ENCODE data around the gene PIGQ. TPM values are rescaled to one million over a fixed set of nuclear protein-coding genes. Genes with fewer than 3 reads are reported as not detected.

PIGQ gene
- polyA plus RNA-seq, 2 donors, result 22.8 to 40.1 TPM

DNA sequence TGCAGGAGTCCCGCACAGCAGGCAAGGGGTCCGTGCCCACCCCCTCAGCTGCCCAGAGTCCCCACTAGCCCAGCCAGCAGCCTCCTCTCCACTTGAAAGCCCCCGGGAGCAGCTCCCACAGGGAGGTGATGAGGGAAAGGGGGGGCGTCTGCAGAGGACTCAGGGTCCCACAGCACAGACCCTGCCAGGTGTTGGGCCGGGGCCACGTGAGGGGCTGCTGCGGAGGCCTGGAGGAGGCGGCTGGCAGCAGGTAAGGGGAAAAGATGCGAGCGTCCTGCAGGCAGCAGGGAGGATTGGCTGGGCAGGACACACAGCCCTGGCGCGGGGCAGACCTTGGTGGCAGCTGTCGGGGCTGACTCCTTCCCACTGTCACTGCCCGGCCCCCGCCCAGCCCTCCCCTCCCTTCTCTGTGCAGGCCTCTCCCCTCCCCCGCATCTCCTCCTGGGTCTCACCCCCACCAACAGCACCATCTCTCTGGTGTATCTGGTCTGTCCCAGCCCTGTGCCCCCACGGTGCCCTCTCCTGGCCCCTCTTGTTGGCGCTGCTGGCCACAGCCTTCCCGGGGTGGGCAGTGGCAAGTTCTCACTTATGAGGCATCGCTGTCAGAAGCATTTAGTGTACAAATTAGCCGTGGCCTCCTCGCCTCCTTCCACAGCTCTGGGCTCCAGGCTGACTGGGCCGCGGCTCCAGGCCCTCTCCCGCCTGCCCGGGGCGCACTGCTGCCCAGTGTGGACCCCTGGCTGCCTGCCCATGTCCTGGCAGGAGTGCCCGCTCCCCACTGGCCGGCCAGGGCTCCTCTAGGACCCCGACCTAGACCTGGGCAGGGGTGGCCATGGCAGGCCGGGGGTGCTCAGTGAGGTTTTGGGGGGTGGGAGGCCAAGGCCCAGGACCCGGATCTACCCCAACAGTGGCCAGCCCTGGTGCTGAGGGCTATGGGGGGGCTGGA is 14.0 kb upstream of the PIGQ start:
- 69 to 75% methylated on average over 24 to 32 of the region's 32 CpGs for WGBS, 2 donors
- Histone ChIP-seq H3K9me3 (ENCODE audit: control insufficient read depth in 2 of 2, insufficient read depth in 1 of 2, low read depth in 1 of 2, low read length in 1 of 2) (no peaks in the 10 kb centered on the region), H3K27me3 (ENCODE audit: control insufficient read depth in 1 of 2, insufficient read depth in 2 of 2, low read length in 2 of 2) (peaks cover 0 to 15% of the 10 kb centered on the region in 2 donors), H3K4me1 (ENCODE audit: control insufficient read depth in 2 of 2, insufficient read depth in 2 of 2, low read length in 1 of 2) (peaks cover 6 to 10% of the 10 kb centered on the region in 2 donors), H3K4me3 (ENCODE audit: low read depth in 1 of 2, low read length in 2 of 2) (no peak overlapping the region), H3K27ac (ENCODE audit: low read depth in 2 of 2, low read length in 1 of 2) (no peak overlapping the region), H3K36me3 (ENCODE audit: control insufficient read depth in 2 of 2, insufficient read depth in 2 of 2, low read length in 1 of 2) (peaks cover 0 to 16% of the 10 kb centered on the region in 2 donors)

DNA sequence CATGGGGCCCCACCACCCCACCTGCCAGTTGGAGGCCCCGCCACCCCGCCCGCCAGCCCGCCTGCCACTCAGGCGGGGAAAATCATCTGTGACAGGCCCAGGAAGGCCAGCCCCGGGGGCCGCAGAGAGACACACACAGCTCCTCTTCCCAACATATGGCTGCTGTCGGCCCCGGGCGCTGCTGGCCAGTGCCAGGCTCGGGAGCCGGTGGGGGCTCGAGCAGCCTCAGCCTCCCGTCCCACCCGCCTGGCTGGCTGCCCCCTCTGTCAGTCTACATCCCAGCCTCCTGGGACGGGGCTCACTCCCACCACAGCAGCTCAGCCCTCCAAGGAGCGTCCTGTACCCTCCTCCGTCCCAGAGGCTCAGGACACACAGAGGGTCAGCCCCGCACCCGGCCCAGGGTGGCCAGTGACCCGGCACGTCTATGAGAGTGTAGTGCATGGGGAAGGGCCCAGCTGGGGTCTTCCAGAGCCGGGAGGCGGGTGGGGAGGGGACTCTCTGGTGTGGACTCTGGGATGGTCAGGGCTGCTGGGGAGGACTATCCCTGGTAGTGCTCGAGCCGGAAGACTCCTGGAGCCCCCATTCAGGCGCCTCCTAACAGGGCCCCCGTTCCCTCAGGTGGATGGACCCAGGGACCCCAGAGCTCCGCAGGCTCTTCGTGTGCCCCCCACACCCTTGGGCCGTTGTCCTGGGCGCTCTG is 13.1 kb upstream of the PIGQ start:
- Histone ChIP-seq H3K9me3 (ENCODE audit: control insufficient read depth in 2 of 2, insufficient read depth in 1 of 2, low read depth in 1 of 2, low read length in 1 of 2) (no peaks in the 10 kb centered on the region), H3K27me3 (ENCODE audit: control insufficient read depth in 1 of 2, insufficient read depth in 2 of 2, low read length in 2 of 2) (peaks cover 0 to 21% of the 10 kb centered on the region in 2 donors), H3K36me3 (ENCODE audit: control insufficient read depth in 2 of 2, insufficient read depth in 2 of 2, low read length in 1 of 2) (peaks cover 0 to 9% of the 10 kb centered on the region in 2 donors), H3K27ac (ENCODE audit: low read depth in 2 of 2, low read length in 1 of 2) (no peak overlapping the region), H3K4me1 (ENCODE audit: control insufficient read depth in 2 of 2, insufficient read depth in 2 of 2, low read length in 1 of 2) (peaks cover 6 to 10% of the 10 kb centered on the region in 2 donors), H3K4me3 (ENCODE audit: low read depth in 1 of 2, low read length in 2 of 2) (no peak overlapping the region)
- WGBS, 2 donors, result 81 to 91% methylated on average over 27 to 32 of the region's 32 CpGs

DNA sequence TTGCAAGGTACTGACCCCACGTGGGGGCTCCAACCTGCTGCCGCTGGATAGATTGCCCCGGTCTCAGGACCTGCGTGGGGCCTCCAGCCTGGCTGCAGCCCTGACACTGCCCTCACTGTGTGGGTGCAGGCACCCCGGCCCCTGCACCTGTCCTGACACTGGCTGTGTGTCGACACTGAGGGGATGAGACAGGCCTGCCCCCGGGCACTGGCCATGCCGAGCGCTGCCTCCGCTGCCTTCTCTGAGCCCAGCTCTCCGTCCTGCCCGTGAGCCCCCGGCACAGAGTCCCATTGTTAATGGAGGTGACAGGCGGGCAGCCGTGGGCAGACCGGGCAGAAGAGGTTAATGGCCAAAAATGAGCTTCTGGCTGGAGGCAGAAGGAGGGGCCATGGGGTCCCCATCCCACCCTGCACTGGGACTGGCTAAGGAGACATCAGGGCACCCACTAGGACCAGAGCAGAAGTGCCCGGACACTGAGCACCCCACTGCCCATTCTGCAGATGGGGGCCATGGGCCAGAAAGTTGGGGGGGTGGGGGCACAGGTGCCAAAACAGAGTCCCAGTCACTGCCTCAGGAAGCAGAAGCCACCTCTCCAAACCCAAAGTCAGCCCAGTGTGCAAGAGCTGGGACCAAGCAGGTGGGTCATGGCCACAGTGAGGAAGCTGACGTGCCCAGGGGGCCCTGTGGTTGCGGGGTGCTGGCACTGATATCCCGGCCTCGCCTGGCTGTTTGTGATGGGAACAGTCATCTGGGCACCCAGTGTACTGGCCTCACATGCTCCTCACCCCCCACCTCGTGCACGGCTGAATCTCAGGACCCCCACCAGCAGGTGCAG is 12.1 kb upstream of the PIGQ start:
- peaks cover 0 to 21% of the 10 kb centered on the region in 2 donors for H3K27me3 ChIP-seq (ENCODE audit: control insufficient read depth in 1 of 2, insufficient read depth in 2 of 2, low read length in 2 of 2)

DNA sequence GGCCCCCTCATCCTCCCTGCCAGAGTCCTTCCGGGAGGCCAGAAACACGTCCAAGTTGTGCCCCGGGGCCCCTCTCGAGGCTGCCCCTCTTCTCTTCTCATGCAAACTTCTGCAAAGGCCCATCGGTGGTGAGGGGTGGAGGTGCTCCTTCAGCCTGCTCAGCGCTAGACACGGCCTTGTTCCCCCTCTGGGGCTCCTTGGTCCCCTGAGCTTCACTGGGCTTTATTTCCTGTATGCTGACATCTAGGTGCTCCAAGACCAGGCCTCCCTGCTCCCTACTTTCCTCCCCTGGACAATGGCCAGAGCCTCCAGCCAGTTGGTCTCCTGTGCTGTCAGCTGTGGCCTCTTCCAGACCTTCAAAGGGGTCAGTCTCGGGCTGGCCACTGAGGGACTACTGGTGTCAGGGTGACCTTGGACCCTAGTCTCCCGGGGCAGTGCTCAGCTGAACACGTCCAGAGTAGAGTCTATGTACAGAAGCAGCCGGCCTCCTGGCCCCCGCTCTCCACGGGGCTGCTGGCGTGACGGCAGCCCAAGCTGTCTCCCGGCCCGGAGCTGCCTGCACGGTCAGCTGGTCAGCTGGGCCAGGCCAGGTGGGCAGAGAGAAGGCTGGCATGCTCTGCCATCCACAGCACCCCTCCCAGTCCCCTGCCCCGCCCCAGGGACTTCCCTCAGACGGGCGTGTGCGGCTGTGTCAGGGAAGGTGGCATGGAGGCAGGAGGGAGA is 11.3 kb upstream of the PIGQ start:
- Histone ChIP-seq H3K4me1 (ENCODE audit: control insufficient read depth in 2 of 2, insufficient read depth in 2 of 2, low read length in 1 of 2) (peaks cover 6 to 10% of the 10 kb centered on the region in 2 donors), H3K4me3 (ENCODE audit: low read depth in 1 of 2, low read length in 2 of 2) (no peak overlapping the region), H3K36me3 (ENCODE audit: control insufficient read depth in 2 of 2, insufficient read depth in 2 of 2, low read length in 1 of 2) (no peaks in the 10 kb centered on the region), H3K9me3 (ENCODE audit: control insufficient read depth in 2 of 2, insufficient read depth in 1 of 2, low read depth in 1 of 2, low read length in 1 of 2) (no peaks in the 10 kb centered on the region), H3K27ac (ENCODE audit: low read depth in 2 of 2, low read length in 1 of 2) (no peak overlapping the region), H3K27me3 (ENCODE audit: control insufficient read depth in 1 of 2, insufficient read depth in 2 of 2, low read length in 2 of 2) (peaks cover 0 to 21% of the 10 kb centered on the region in 2 donors)
- 57 to 59% methylated on average over 19 to 22 of the region's 22 CpGs for whole genome bisulfite sequencing, 2 donors

More for the DNA sequence above, 12.1 kb upstream of the PIGQ start:
- 78 to 79% methylated on average over 23 of the region's 23 CpGs for WGBS, 2 donors
- H3K9me3 ChIP-seq (ENCODE audit: control insufficient read depth in 2 of 2, insufficient read depth in 1 of 2, low read depth in 1 of 2, low read length in 1 of 2), result no peaks in the 10 kb centered on the region
- peaks cover 6 to 10% of the 10 kb centered on the region in 2 donors for H3K4me1 ChIP-seq (ENCODE audit: control insufficient read depth in 2 of 2, insufficient read depth in 2 of 2, low read length in 1 of 2)
- no peaks in the 10 kb centered on the region for H3K36me3 ChIP-seq (ENCODE audit: control insufficient read depth in 2 of 2, insufficient read depth in 2 of 2, low read length in 1 of 2)
- no peak overlapping the region for H3K27ac ChIP-seq (ENCODE audit: low read depth in 2 of 2, low read length in 1 of 2)
- H3K4me3 ChIP-seq (ENCODE audit: low read depth in 1 of 2, low read length in 2 of 2), result no peak overlapping the region

DNA sequence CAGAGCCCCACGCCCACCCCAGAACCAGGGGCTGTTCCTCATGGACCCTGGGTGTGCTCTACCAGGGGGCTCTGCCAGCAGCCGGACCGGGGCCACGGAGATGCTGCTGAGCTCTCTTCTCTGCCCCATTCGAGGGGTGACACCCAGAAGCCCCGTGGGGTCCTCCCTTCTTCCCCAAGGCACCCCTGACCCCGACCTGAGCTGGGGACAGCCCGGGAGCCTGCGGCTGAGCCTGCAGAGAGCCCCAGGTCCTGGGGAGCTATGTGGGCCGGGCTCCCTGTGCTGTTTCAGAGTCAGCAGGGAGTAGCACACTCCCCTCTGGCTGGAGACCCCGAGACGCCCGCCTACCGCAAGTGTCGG is 10.8 kb upstream of the PIGQ start:
- 66 to 80% methylated on average over 12 to 15 of the region's 15 CpGs for WGBS, 2 donors
- H3K27me3 ChIP-seq (ENCODE audit: control insufficient read depth in 1 of 2, insufficient read depth in 2 of 2, low read length in 2 of 2), result peaks cover 0 to 21% of the 10 kb centered on the region in 2 donors
- H3K36me3 ChIP-seq (ENCODE audit: control insufficient read depth in 2 of 2, insufficient read depth in 2 of 2, low read length in 1 of 2), result no peaks in the 10 kb centered on the region
- no peak overlapping the region for H3K4me3 ChIP-seq (ENCODE audit: low read depth in 1 of 2, low read length in 2 of 2)
- peaks cover 6 to 10% of the 10 kb centered on the region in 2 donors for H3K4me1 ChIP-seq (ENCODE audit: control insufficient read depth in 2 of 2, insufficient read depth in 2 of 2, low read length in 1 of 2)
- no peaks in the 10 kb centered on the region for H3K9me3 ChIP-seq (ENCODE audit: control insufficient read depth in 2 of 2, insufficient read depth in 1 of 2, low read depth in 1 of 2, low read length in 1 of 2)
- H3K27ac ChIP-seq (ENCODE audit: low read depth in 2 of 2, low read length in 1 of 2), result no peak overlapping the region

DNA sequence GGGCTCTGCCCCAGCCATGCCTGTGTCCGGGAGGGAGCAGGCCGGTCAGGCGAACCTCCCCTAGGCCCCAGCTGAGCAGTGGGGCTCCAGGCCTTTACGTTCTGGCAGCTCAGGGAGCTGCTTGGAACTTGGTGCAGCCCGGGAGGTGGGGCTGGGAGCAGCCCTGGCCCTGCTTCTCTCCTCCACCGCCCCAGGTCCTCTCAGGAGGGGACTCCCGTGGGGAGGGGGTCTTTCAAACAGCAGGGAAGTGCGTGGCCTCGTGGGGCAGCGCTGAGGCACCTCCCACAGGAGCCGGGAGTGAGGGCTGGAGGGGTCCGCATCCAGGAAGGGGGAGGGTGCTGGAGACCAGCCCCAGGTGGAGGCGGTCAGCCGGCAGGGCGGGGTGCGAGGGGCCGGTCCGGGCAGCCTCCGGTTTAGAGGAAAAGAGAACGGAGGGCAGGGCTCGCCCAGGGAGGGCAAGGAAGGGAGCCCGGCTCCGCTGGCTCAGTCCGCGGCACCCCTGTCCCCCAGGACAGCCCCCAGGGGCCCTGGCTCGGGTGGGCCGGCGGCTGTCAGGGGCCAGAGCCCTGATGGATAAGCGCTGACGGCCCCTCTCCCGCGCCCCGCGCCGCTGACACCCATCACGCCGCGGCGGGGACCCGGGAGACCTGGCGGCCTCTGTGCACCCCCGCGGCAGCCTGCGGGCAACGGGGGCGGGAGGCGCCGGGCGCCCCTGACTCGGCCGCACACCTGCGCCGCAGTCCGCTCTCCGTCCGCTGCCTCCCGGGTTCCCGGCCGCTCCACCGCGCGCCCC is 10.2 kb upstream of the PIGQ start:
- Histone ChIP-seq H3K36me3 (ENCODE audit: control insufficient read depth in 2 of 2, insufficient read depth in 2 of 2, low read length in 1 of 2) (no peaks in the 10 kb centered on the region), H3K9me3 (ENCODE audit: control insufficient read depth in 2 of 2, insufficient read depth in 1 of 2, low read depth in 1 of 2, low read length in 1 of 2) (no peaks in the 10 kb centered on the region), H3K27ac (ENCODE audit: low read depth in 2 of 2, low read length in 1 of 2) (no peak overlapping the region), H3K27me3 (ENCODE audit: control insufficient read depth in 1 of 2, insufficient read depth in 2 of 2, low read length in 2 of 2) (peaks cover 0 to 21% of the 10 kb centered on the region in 2 donors), H3K4me1 (ENCODE audit: control insufficient read depth in 2 of 2, insufficient read depth in 2 of 2, low read length in 1 of 2) (peaks cover 4 to 9% of the 10 kb centered on the region in 2 donors), H3K4me3 (ENCODE audit: low read depth in 1 of 2, low read length in 2 of 2) (peak overlapping the region in 1 of 2 donors; percentile 13)
- 9 to 17% methylated on average over 56 to 62 of the region's 62 CpGs for WGBS, 2 donors

GRCh38 chr16:560204-560700 is 9.5 kb upstream of the PIGQ start, which contains the start of gene PRR35:
Gene PRR35, plus strand, starts transcription at chr16:560394. Its CDS starts 2,901 bp downstream, at chr16:563295.
- peaks cover 5 to 6% of the 10 kb centered on the region in 2 donors for H3K4me1 ChIP-seq (ENCODE audit: control insufficient read depth in 2 of 2, insufficient read depth in 2 of 2, low read length in 1 of 2)
- no peak within 1 kb of the TSS for H3K27ac ChIP-seq (ENCODE audit: low read depth in 2 of 2, low read length in 1 of 2)
- H3K36me3 ChIP-seq (ENCODE audit: control insufficient read depth in 2 of 2, insufficient read depth in 2 of 2, low read length in 1 of 2), result no peaks in the 10 kb centered on the region
- peaks cover 0 to 21% of the 10 kb centered on the region in 2 donors for H3K27me3 ChIP-seq (ENCODE audit: control insufficient read depth in 1 of 2, insufficient read depth in 2 of 2, low read length in 2 of 2)
- 2% methylated on average over 41 to 84 of the region's 84 CpGs for WGBS, 2 donors
- peak within 1 kb of the TSS in 1 of 2 donors; percentile 13 for H3K4me3 ChIP-seq (ENCODE audit: low read depth in 1 of 2, low read length in 2 of 2)
- H3K9me3 ChIP-seq (ENCODE audit: control insufficient read depth in 2 of 2, insufficient read depth in 1 of 2, low read depth in 1 of 2, low read length in 1 of 2), result no peaks in the 10 kb centered on the region

DNA sequence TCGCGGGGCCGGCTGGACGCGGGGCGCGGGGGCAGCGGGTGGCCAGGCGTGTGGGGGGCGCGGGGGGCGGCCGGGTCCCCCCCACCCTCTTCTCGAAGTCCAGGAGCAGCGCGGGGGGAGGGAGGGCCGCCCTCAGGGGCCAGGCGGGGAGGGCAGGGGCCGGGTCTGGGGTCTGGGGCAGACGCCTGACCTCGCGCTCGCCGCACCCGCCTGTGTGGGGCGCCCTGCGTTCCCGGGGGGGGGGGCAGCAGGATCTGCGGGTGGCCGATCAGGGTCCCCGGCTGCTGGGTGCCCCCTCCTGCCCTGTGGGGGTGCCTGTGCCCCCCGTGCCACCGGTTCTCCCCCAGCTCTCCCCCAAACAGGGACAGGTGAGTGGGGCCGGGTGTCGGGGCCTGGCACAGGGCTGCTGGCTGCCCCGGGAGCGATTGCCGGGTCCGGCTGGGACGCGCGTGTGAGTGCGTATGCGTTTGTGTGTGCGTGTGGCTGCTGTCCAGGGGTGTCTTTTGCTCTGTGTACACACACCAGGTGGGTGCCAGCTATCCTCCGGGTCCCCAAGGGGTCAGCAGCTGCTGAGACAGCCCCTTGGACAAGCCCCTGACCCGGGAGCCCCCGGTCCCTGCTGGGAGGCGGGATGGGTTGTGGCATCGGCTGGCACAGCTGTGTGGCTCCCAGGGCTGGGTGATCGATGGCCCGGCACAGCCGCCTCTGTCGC is 8.9 kb upstream of the PIGQ start:
- peaks cover 0 to 21% of the 10 kb centered on the region in 2 donors for H3K27me3 ChIP-seq (ENCODE audit: control insufficient read depth in 1 of 2, insufficient read depth in 2 of 2, low read length in 2 of 2)
- peaks cover 5 to 6% of the 10 kb centered on the region in 2 donors for H3K4me1 ChIP-seq (ENCODE audit: control insufficient read depth in 2 of 2, insufficient read depth in 2 of 2, low read length in 1 of 2)
- H3K36me3 ChIP-seq (ENCODE audit: control insufficient read depth in 2 of 2, insufficient read depth in 2 of 2, low read length in 1 of 2), result no peaks in the 10 kb centered on the region
- H3K27ac ChIP-seq (ENCODE audit: low read depth in 2 of 2, low read length in 1 of 2), result no peak overlapping the region
- WGBS, 2 donors, result 16 to 20% methylated on average over 23 to 54 of the region's 54 CpGs
- H3K9me3 ChIP-seq (ENCODE audit: control insufficient read depth in 2 of 2, insufficient read depth in 1 of 2, low read depth in 1 of 2, low read length in 1 of 2), result no peaks in the 10 kb centered on the region
- peak overlapping the region in 1 of 2 donors; percentile 13 for H3K4me3 ChIP-seq (ENCODE audit: low read depth in 1 of 2, low read length in 2 of 2)
